ENCODE results near the gene TYROBP.

GRCh38 chr19:35899547-35900214, 8.4 kb downstream of the TYROBP start:
- TF ChIP-seq MAFK (IDR thresholded peaks at IDR 0.05; ENCODE audit: partially characterized antibody) (no peak), JUN (IDR thresholded peaks at IDR 0.05) (peak in 1 of 2 experiments; percentile 80; a peak in 3 of 5 replicates), RFX5 (IDR thresholded peaks at IDR 0.05) (no peak), CTCF (IDR thresholded peaks at IDR 0.05) (no peak), JUNB (IDR thresholded peaks at IDR 0.05) (no peak), EP300 (IDR thresholded peaks at IDR 0.05) (no peak; a peak in 1 of 5 replicates), BCL3 (IDR thresholded peaks at IDR 0.05) (peak; percentile 37; the same call in 1 of the 3 replicates), CBX8 (IDR thresholded peaks at IDR 0.05) (no peak)
